Astrocyte of the hippocampus (primary cell): ENCODE measurements around the gene NALCN.
A peak's percentile ranks its signal among the peaks of the same experiment; 100 is the strongest.

Experiments
- DNase-seq: peaks from one replicate; pipeline ENCODE4 v3.0.0; 2011; ENCODE audit warnings: low read depth, low spot score

The NALCN gene

DNA sequence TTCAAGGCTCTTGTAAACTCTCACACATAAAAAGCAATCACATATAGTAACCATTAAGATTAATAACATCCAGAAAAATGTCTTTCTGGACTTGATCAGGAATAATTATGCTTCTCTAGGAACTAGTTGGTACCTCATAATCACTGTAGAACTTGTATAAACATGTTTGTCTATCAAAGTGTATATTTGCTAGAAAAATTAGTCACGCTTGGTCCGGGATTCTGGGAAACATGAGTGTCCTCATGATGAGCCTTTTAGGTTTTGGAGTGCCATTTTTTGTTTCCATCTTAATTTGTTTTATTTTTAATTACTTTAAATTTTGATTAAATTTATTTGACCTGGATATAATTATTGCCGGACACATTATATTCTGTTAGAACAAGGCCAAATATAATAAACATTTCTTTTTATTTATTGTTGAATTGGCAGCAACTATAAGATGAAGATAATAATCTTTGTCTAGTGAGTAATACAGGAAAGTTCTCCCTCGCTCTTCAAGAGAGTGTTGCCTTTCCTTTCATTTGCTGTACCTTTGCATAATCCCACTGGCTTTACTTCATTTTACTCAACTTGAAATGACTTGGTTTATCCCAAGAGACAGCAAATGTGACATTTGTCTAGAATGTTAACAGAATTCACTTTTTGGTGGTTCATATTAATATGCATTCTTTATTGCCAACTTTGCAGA, 207.0 kb downstream of the NALCN start:
- no peak for DNase-seq

DNA sequence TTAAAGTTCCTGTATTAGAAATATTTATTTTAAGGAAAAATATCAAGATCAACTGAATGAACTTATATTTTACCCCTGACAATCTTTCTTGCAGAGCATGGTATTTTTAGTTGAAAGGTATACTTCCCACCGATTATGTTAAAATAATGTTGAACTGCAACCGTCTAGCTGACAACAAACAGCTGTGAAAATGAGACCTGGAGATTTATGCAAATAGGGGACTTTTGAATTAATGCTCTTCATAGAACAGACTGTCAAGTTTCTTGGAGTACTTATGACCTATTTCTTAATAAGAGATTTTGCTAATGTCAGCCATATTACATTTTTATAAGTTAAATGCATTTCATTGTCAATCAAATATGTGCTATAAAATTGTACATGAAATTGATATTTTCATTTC, 210.9 kb downstream of the NALCN start:
- no peak for DNase-seq

DNA sequence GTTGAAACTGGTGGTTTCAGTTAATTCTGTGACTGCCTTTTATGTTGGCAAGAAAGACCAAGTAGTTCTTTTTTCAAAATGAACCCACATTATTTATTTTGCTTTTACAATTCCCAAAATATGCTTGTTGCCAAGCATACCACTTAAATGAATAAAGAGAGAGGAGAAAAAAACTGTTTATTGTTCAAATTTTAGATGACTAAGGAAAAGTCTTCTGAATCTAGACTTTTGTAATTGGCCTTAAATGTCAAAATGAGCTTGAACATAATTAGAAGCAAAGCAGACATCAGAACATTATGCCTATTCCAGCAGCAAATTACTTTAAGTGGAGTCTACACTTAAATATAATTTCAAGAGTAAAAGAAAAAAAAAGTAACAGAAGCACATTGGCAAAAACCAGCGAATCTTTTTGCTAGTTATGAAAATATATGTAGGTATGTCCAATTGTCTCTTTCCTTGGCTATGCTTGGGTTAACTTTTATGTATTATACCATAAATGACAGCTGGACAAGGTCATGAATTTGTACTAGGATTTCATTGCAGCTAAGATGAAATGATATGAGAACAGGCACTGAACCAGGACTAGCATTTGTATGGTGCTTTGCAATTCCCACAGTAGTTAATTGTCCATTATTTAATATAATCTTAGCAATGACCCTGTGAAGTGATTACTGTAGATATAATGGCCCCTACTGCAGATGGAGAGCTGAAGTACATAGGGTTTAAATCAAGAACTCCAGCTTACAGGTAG, 211.9 kb downstream of the NALCN start:
- DNase-seq = peak; percentile 16

DNA sequence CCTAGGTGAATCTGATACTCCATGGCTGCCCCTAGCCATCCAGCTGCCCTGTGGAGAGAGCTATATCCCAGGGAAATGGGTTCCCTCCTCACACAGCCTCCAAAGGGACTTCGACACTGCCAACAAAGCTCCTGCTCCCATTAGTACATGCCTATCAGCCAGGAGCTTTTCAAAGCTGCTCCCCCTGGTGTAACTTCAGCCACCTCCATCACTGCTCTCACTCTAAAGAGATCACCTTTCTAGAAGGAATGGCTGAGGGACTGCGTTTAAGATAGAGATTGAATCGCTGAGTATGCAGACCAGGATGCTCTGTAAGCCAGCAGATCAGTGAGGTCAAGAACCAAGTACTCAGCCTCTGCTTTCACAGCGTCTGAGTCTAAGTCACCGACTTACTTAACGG, 213.7 kb downstream of the NALCN start:
- no peak for DNase-seq

GRCh38 chr13:101190976-101191375, 225.3 kb downstream of the NALCN start:
- DNase-seq = no peak

- no peak for DNase-seq
These were observed 226.0 kb downstream of the NALCN start for GRCh38 chr13:101190337-101190736.

GRCh38 chr13:101185606-101186005, 230.7 kb downstream of the NALCN start:
- DNase-seq = no peak

DNA sequence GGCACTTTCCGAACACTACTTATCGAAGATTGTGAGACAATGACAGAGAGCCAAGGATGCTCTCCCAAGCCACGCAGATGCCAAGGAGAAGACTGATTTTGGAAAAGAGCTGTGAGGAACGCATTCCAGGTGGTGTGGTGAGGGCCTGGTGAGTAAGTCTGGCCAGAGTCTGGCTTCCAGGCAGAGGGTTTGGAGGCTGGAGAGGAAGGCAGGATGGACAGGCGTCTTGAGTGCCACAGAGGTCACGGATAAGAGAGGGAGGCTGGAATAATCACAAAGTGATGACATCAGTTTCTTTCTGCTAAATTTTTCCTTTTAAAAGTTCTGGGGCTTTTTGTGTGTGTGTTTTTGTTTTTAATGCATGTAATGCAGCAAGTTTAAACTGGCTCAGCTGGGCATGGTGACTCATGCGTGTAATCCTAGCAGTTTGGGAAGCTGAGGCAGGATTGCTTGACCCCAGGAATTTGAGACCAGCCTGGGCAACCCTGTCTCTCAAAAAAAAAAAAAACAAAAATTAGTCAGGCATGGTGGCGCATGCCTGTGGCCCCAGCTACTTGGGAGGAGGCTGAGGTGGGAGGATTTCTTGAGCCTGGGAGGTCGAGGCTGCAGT, 235.1 kb downstream of the NALCN start:
- peak; percentile 6 for DNase-seq

DNA sequence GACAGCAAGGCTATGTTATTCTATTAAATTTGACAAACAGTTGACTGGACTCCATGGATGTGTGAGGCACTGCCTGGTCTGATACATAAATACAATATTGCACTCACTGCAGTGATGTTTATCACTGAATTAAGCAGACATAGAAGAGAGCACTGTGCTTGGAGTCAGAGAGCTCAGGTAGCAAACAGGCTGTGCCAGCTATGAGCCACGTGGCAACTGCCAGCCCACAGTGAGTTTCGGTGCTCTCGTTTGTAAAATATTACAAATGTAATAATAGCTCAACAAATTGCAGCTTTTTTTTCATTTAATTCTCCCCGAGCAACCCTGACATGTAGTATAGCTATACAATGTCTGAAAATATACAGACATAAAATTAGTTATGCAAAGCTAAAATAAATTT, 237.3 kb downstream of the NALCN start:
- no peak for DNase-seq

GRCh38 chr13:101178406-101178805, 237.9 kb downstream of the NALCN start:
- DNase-seq = no peak

DNA sequence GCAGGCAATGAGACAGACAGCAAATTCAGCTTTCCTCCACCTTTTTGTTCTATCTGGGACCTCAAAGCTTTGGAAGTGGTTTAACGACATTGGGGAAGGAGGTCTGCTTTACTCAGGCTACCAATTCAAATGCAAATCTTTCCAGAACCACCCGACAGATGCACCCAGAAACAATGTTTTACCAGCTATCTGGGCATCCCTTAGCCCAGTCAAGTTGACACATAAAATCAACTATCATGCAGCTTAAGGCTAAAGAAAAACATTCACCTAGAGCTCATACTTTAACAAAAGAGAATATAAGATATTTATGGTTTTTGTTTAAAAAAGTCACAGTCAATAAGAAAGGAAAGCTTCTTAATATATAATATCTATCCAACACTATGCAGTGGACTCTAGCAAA, 246.0 kb downstream of the NALCN start:
- no peak for DNase-seq

- peak; percentile 81 for DNase-seq
These were observed 259.0 kb downstream of the NALCN start for GRCh38 chr13:101157261-101157660.

GRCh38 chr13:101155920-101156319, 260.4 kb downstream of the NALCN start:
- DNase-seq = no peak

DNA sequence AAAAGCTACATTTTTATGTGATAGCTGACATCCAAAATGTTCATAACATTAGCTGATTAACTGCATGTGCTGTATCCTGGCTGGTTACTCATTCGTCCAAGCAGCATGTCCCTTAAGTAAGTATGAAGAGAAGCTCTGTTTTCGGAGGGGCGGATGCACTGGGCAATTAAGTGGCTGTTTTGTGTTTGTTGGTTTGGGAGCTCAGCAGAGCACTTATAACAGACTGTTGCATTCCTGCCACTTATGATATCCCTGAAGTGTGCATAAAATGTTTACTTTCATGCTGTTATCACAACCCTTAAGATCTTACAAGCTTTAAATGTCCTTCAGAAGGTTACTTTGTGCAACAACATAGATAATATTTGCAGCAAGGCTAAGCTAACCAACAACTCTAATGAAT, 264.1 kb downstream of the NALCN start:
- DNase-seq = no peak

DNA sequence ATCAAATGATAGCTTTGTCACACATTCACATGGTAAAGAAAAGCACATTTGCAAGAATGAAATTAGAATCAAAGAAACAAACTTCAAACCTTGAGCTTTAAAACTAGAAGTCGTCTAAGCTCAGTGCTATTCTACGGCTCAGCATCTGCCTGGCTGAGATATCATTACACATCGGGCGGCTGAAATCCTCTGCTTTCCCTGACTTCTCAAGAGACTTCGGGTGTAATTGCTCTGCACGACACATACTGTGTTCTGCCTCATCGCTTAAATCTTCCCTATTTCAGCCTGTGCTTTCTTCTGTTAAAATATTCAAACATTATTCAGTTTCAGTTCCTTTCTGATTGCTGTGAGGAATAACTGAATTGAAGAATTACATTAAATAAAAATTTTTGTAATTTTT, 265.3 kb downstream of the NALCN start:
- DNase-seq = peak; percentile 31

DNA sequence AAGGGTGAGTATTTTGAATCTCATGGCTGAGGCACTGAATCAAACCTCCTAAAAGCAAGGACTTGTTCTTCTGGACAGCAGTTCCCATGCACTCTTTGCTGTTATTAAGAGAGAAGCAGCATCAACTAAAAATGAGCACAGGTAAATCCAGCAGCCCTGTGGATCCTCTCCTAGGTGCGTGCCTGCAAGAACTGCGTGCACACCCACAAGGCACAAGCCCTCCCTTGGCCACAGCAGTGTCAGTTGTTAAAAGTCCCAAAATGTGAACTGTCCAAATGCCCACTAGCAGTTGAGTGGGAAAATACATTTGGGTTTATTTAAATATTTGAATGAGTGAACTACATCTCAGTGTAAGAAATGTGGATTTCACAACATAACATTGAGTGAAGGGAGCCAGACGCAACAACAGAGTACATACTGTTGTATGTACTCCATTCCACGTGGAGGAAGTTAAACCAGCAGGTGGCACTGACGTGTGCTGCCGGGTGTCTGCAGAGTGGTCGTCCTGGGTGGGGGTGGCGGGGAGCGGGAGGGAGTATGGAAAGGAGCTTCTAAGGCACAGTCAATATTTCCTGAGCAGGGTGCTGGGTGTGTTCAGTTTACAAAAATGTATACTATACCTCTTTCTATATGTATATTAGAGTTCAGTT, 266.4 kb downstream of the NALCN start:
- DNase-seq = peak; percentile 51

GRCh38 chr13:101146101-101146898, 270.0 kb downstream of the NALCN start:
- DNase-seq = peak; percentile 22

GRCh38 chr13:101144808-101145419, 271.4 kb downstream of the NALCN start:
- peak; percentile 69 for DNase-seq

- DNase-seq = no peak
These were observed 275.4 kb downstream of the NALCN start for GRCh38 chr13:101140936-101141335.

DNA sequence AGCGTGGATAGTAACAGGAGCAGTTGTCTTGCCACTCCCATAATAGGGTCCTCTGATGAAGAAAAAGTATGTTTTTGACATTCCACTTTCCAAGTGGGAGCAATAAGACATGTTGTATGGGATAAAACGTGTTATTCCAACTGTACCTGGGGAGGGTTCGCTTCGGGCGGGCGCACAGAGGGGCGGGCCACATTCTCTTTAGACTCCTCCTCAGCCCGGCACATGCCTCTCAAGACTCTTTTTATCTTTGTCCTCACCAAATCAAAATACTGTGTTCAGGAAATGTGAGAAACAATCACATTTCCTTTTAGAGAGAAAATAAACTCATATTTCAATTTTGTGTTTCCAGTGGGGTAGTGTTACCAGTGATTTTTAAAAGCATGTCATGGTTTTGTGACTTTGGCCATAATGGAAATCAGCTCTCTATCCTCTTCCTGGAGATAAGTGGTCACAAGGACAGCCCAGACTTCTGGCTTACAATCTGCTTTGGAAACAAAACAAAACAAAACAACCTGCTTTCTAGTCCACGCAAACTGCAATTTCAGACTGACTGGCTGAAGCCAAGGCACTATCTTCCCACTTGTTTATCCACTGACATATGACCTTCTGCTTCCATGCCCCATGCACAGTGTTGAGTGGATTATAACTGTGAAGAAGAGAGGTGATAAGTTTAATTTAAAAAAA, 276.1 kb downstream of the NALCN start:
- no peak for DNase-seq

- peak; percentile 39 for DNase-seq
These were observed 277.2 kb downstream of the NALCN start for GRCh38 chr13:101139081-101139480.
